Fibroblast of the aortic adventitia (primary cell): ENCODE measurements around the gene RALGAPB. TPM values are rescaled to one million over a fixed set of nuclear protein-coding genes. Genes with fewer than 3 reads are reported as not detected.

Source experiments
- DNase-seq: peaks from one replicate; pipeline ENCODE4 v3.0.0-alpha.2; 2010; ENCODE audit warnings: low read depth
- H3K4me3 ChIP-seq: 2 replicates; pipeline ENCODE4 v1.5.1; 2011; ENCODE audit warnings: low read depth, mild to moderate bottlenecking, control low read depth, low read length, moderate library complexity
- CTCF ChIP-seq: IDR thresholded peaks from 2 replicates; pipeline ENCODE4 v1.5.1; 2011; ENCODE audit warnings: mild to moderate bottlenecking, low read length, control low read depth, inconsistent platforms; ENCODE audit not compliant: insufficient read depth
- total RNA-seq: library from RNA; depleted of rRNA; stranded (reverse); fragments of >200 nt; gene quantifications from 2 replicates; pipeline ENCODE4 v1.2.3, GENCODE V29; 2012; ENCODE audit warnings: low replicate concordance

RALGAPB gene
- total RNA-seq, 1 donor: 49.0 TPM

GRCh38 chr20:38514185-38514584 is 41.5 kb downstream of the RALGAPB start:
- TF ChIP-seq CTCF: no peak
- DNase-seq: no peak
- H3K4me3 ChIP-seq: no peak overlapping the region

GRCh38 chr20:38514947-38515346 is 42.3 kb downstream of the RALGAPB start:
- no peak for TF ChIP-seq CTCF
- no peak overlapping the region for H3K4me3 ChIP-seq
- DNase-seq: no peak

GRCh38 chr20:38515631-38516030 is 43.0 kb downstream of the RALGAPB start:
- peak; percentile 12 for DNase-seq
- TF ChIP-seq CTCF: no peak
- no peak overlapping the region for H3K4me3 ChIP-seq

GRCh38 chr20:38519426-38519825 is 46.8 kb downstream of the RALGAPB start:
- H3K4me3 ChIP-seq: no peak overlapping the region
- no peak for TF ChIP-seq CTCF
- no peak for DNase-seq

GRCh38 chr20:38520261-38520660 is 47.6 kb downstream of the RALGAPB start:
- no peak for TF ChIP-seq CTCF
- no peak overlapping the region for H3K4me3 ChIP-seq
- no peak for DNase-seq

- H3K4me3 ChIP-seq: no peak overlapping the region
- DNase-seq: peak; percentile 57
- no peak for TF ChIP-seq CTCF
These were observed 51.1 kb downstream of the RALGAPB start for GRCh38 chr20:38523697-38524096.

- no peak overlapping the region for H3K4me3 ChIP-seq
- DNase-seq: no peak
- no peak for TF ChIP-seq CTCF
These were observed 55.5 kb downstream of the RALGAPB start for GRCh38 chr20:38528167-38528566.
